IMR-90 (cell line): ENCODE data around the gene SSR3. TPM values are rescaled to one million over a fixed set of nuclear protein-coding genes. Genes with fewer than 3 reads are reported as not detected.

Experiments used
- ATAC-seq: fragments of 200-7000 bp; cut with Tn5 transposase; 2 replicates; pipeline ENCODE4 v1.9.1; 2020; ENCODE audit warnings: low read depth, mild to moderate bottlenecking, moderate library complexity
- BruUV-seq: library from RNA; stranded (reverse); fragments of 400-500 nt; replicated peaks from 2 replicates; lab custom pipeline; 2021; lab: Mats Ljungman, UMichigan
- CTCF ChIA-PET: fragments of 300-600 bp; formaldehyde crosslinking; extraction: SDS; loops from one replicate; lab custom pipeline; 2021; ENCODE audit warnings: antibody characterized with exemption; lab: Yijun Ruan, JAX
- POLR2A ChIA-PET: fragments of 300-600 bp; sonication (Branson Sonifier 250); formaldehyde crosslinking; loops from one replicate; lab custom pipeline; 2022; ENCODE audit warnings: antibody characterized with exemption; ENCODE audit not compliant: unreplicated experiment; lab: Charles Lee
- DNase-seq: peaks from one replicate; pipeline ENCODE4 v3.0.0; 2013
- H2AFZ ChIP-seq: replicated peaks from 2 replicates; pipeline ENCODE3; 2013; ENCODE audit warnings: low read length, mild to moderate bottlenecking; ENCODE audit not compliant: poor library complexity
- H2AK5ac ChIP-seq: 2 replicates; pipeline ENCODE4 v1.6.1; 2013; ENCODE audit warnings: low read depth, low read length, inconsistent platforms
- H2AK9ac ChIP-seq: replicated peaks from 2 replicates; pipeline ENCODE3; 2013; ENCODE audit warnings: mild to moderate bottlenecking, low read depth, low read length, moderate library complexity; ENCODE audit not compliant: poor library complexity
- H2BK120ac ChIP-seq: 2 replicates; pipeline ENCODE4 v1.6.1; 2013; ENCODE audit warnings: low read depth, low read length, inconsistent platforms
- H2BK15ac ChIP-seq: 3 replicates; pipeline ENCODE4 v1.6.1; 2013; ENCODE audit warnings: low read depth, low read length, inconsistent platforms
- H2BK20ac ChIP-seq: 2 replicates; pipeline ENCODE4 v1.6.1; 2013; ENCODE audit warnings: low read depth, mild to moderate bottlenecking, inconsistent platforms, low read length, moderate library complexity
- H2BK5ac ChIP-seq: 2 replicates; pipeline ENCODE4 v1.6.1; 2013; ENCODE audit warnings: mild to moderate bottlenecking, low read depth, low read length, inconsistent platforms; ENCODE audit not compliant: poor library complexity, severe bottlenecking
- H3K14ac ChIP-seq: replicated peaks from 2 replicates; pipeline ENCODE4 v1.6.1; 2013; ENCODE audit warnings: low read depth, low read length, inconsistent platforms
- H3K18ac ChIP-seq: 2 replicates; pipeline ENCODE4 v1.6.1; 2013; ENCODE audit warnings: low read depth, low read length, control low read depth
- H3K23ac ChIP-seq: 2 replicates; pipeline ENCODE4 v1.6.1; 2013; ENCODE audit warnings: low read depth, low read length, inconsistent platforms
- H3K27ac ChIP-seq: 2 replicates; pipeline ENCODE4 v1.5.1; 2013; ENCODE audit warnings: mild to moderate bottlenecking, control low read depth, low read length; ENCODE audit not compliant: insufficient read depth
- H3K27me3 ChIP-seq: 2 replicates; pipeline ENCODE4 v1.6.1; 2013; ENCODE audit warnings: low read length; ENCODE audit not compliant: control insufficient read depth, insufficient read depth
- H3K36me3 ChIP-seq: 2 replicates; pipeline ENCODE4 v1.6.1; 2013; ENCODE audit warnings: low read length, mixed read lengths; ENCODE audit not compliant: control insufficient read depth, insufficient read depth
- H3K4ac ChIP-seq: 2 replicates; pipeline ENCODE4 v1.6.1; 2013; ENCODE audit warnings: low read depth, low read length, inconsistent platforms
- H3K4me1 ChIP-seq: 2 replicates; pipeline ENCODE4 v1.6.1; 2013; ENCODE audit warnings: low read length, mixed read lengths; ENCODE audit not compliant: control insufficient read depth, insufficient read depth
- H3K4me2 ChIP-seq: 2 replicates; pipeline ENCODE4 v1.6.1; 2013; ENCODE audit warnings: low read depth, mild to moderate bottlenecking, control low read depth, low read length, moderate library complexity
- H3K4me3 ChIP-seq: 2 replicates; pipeline ENCODE4 v1.5.1; 2013; ENCODE audit warnings: low read depth, mild to moderate bottlenecking, control low read depth, low read length, moderate library complexity; ENCODE audit not compliant: insufficient read depth
- H3K56ac ChIP-seq: 2 replicates; pipeline ENCODE4 v1.6.1; 2013; ENCODE audit warnings: low read length, inconsistent platforms; ENCODE audit not compliant: insufficient read depth; ENCODE audit errors: extremely low read depth
- H3K79me1 ChIP-seq, 2 experiments: 2 replicates each; pipeline ENCODE4 v1.6.1; 2013; ENCODE audit warnings: low read length in 2 of 2, inconsistent platforms in 1 of 2, low read depth in 1 of 2
- H3K9ac ChIP-seq: 2 replicates; pipeline ENCODE4 v1.6.1; 2013; ENCODE audit warnings: low read depth, low read length, control low read depth
- H3K9me1 ChIP-seq: 2 replicates; pipeline ENCODE4 v1.6.1; 2013; ENCODE audit warnings: low read length, inconsistent platforms; ENCODE audit not compliant: insufficient read depth
- H3K9me3 ChIP-seq: 2 replicates; pipeline ENCODE4 v1.6.1; 2013; ENCODE audit warnings: low read length; ENCODE audit not compliant: control insufficient read depth, insufficient read depth
- H4K20me1 ChIP-seq: 2 replicates; pipeline ENCODE4 v1.6.1; 2013; ENCODE audit warnings: low read length, inconsistent platforms; ENCODE audit not compliant: insufficient read depth
- H4K5ac ChIP-seq: 2 replicates; pipeline ENCODE4 v1.6.1; 2013; ENCODE audit warnings: mild to moderate bottlenecking, low read depth, low read length, control low read depth
- H4K8ac ChIP-seq, 2 experiments: 2 replicates each; pipeline ENCODE4 v1.6.1; 2013; ENCODE audit warnings: low read depth in 2 of 2, low read length in 2 of 2, control low read depth in 1 of 2, inconsistent platforms in 1 of 2
- H4K91ac ChIP-seq: 2 replicates; pipeline ENCODE4 v1.6.1; 2013; ENCODE audit warnings: low read depth, low read length, inconsistent platforms; ENCODE audit not compliant: insufficient read depth
- BHLHE40 ChIP-seq: fragments of 150-350 bp; IDR thresholded peaks from 2 replicates; pipeline ENCODE4 v1.6.1; 2016; ENCODE audit warnings: mild to moderate bottlenecking, low read depth, low read length
- CEBPB ChIP-seq: IDR thresholded peaks from 2 replicates; pipeline ENCODE4 v1.6.1; 2012; ENCODE audit warnings: low read depth, low read length, improper control_type of control experiment
- CHD1 ChIP-seq: IDR thresholded peaks from 2 replicates; pipeline ENCODE4 v1.6.1; 2012; ENCODE audit warnings: low read depth, low read length, improper control_type of control experiment
- CTCF ChIP-seq: conservative IDR thresholded peaks from 2 replicates; pipeline ENCODE4 v1.5.1; 2012; ENCODE audit warnings: mild to moderate bottlenecking, low read depth, low read length, improper control_type of control experiment
- ELK1 ChIP-seq: fragments of 150-350 bp; IDR thresholded peaks from 2 replicates; pipeline ENCODE4 v1.6.1; 2016; ENCODE audit warnings: low read depth, mild to moderate bottlenecking, low read length, moderate library complexity, borderline replicate concordance
- MAFK ChIP-seq: IDR thresholded peaks from 2 replicates; pipeline ENCODE4 v1.6.1; 2012; ENCODE audit warnings: low read depth, low read length, improper control_type of control experiment
- MAZ ChIP-seq: IDR thresholded peaks from 2 replicates; pipeline ENCODE4 v1.6.1; 2012; ENCODE audit warnings: low read depth, mild to moderate bottlenecking, low read length, improper control_type of control experiment, moderate library complexity, borderline replicate concordance
- MXI1 ChIP-seq: IDR thresholded peaks from 2 replicates; pipeline ENCODE4 v1.6.1; 2012; ENCODE audit warnings: low read depth, mild to moderate bottlenecking, low read length, moderate library complexity, borderline replicate concordance
- NFE2L2 ChIP-seq: fragments of 150-350 bp; IDR thresholded peaks from 2 replicates; pipeline ENCODE4 v1.6.1; 2016; ENCODE audit warnings: low read depth, mild to moderate bottlenecking, low read length
- RFX5 ChIP-seq: IDR thresholded peaks from 2 replicates; pipeline ENCODE4 v1.8.0; 2012; ENCODE audit warnings: low read depth, mild to moderate bottlenecking, low read length, moderate library complexity
- SMC3 ChIP-seq: fragments of 150-350 bp; IDR thresholded peaks from 2 replicates; pipeline ENCODE4 v1.6.1; 2016; ENCODE audit warnings: low read depth, mild to moderate bottlenecking, antibody characterized with exemption, low read length, moderate library complexity
- WGBS, 2 experiments: methylation state at CpG; one replicate each; pipeline versions ENCODE4 v1.1.5 to v1.1.7; 2013; ENCODE audit warnings: missing lambda C conversion rate in 2 of 2; ENCODE audit not compliant: insufficient read length in 1 of 2; ENCODE audit errors: extremely low coverage in 2 of 2; 5-methylcytosine and 5-hydroxymethylcytosine counted together
- dilution Hi-C: fragments of 300-500 bp; cut with HindIII; formaldehyde crosslinking; loops from one replicate; pipeline ENCODE4 v1.14.3; 2018; ENCODE audit warnings: low sequenced_read_pairs; ENCODE audit not compliant: unreplicated experiment
- in situ Hi-C: fragments of 300-500 bp; cut with MboI; formaldehyde crosslinking; loops from 3 replicates; pipeline ENCODE4 v1.14.3; 2019; ENCODE audit warnings: low sequenced_read_pairs, inconsistent platforms, mixed read lengths
- intact Hi-C: fragments of 100-400 bp; cut with micrococcal nuclease; formaldehyde crosslinking; loops from 2 replicates; pipeline ENCODE4 v1.10.0; 2022
- polyA plus RNA-seq, 3 experiments: library from polyadenylated mRNA; depleted of rRNA; stranded (reverse); fragments of >200 nt; gene quantifications; 2 replicates each; pipeline ENCODE4 v1.2.3, GENCODE V29; 2012; ENCODE audit warnings: low replicate concordance in 1 of 3
- total RNA-seq: library from RNA; depleted of rRNA; stranded (reverse); fragments of >200 nt; gene quantifications from 2 replicates; pipeline ENCODE4 v1.2.3, GENCODE V29; 2012

The SSR3 gene
- total and polyA plus RNA-seq, 2 of the 4 experiments (the other 2 are of a cell fraction) = 246 to 608 TPM

- Histone ChIP-seq H4K20me1 (no peaks in the 10 kb centered on the region), H2BK20ac (no peak overlapping the region), H3K27ac (no peak overlapping the region), H2AK5ac (no peak overlapping the region), H2BK120ac (no peak overlapping the region), H3K9me3 (no peaks in the 10 kb centered on the region), H3K9ac (no peak overlapping the region), H4K8ac (peak overlapping the region in 1 of 2 experiments; percentile 28; a peak in 1 of 4 replicates), H3K27me3 (no peaks in the 10 kb centered on the region), H2AFZ (peak overlapping the region; percentile 48), H4K5ac (no peak overlapping the region), H2BK5ac (no peak overlapping the region), H2BK15ac (no peak overlapping the region), H3K4ac (no peak overlapping the region), H3K4me2 (peak overlapping the region; percentile 77), H3K23ac (no peak overlapping the region), H3K9me1 (0 out of 2 replicates have a peak, but pooled peaks cover 3% of the 10 kb centered on the region), H4K91ac (no peak overlapping the region), H3K56ac (no peak overlapping the region), H3K4me3 (no peak overlapping the region), H3K14ac (no peak overlapping the region), H3K4me1 (no peaks in the 10 kb centered on the region), H3K79me1 (no peaks in the 10 kb centered on the region), H2AK9ac (no peak overlapping the region), H3K18ac (no peak overlapping the region), H3K36me3 (no peaks in the 10 kb centered on the region)
- DNase-seq = no peak
- intact Hi-C loops (no loop called here), in situ Hi-C loops (no loop called here), dilution Hi-C loops (no loop called here)
- peak; percentile 49 for ATAC-seq
- TF ChIP-seq RFX5 (no peak), ELK1 (no peak), MAFK (no peak), NFE2L2 (no peak), CHD1 (no peak), CEBPB (no peak), CTCF (no peak), BHLHE40 (no peak), MXI1 (no peak), SMC3 (no peak), MAZ (no peak)
- CTCF ChIA-PET = no interaction called here
- BruUV-seq = no TSS peak
- POLR2A ChIA-PET = no interaction called here
- 17% methylated on average over 3 of the region's 7 CpGs; no CpG with 5 or more reads in 1 of the 2 experiments for WGBS, 2 experiments
Observed at GRCh38 chr3:156594219-156594683, 39.3 kb upstream of the SSR3 start.
